Measurements from ENCODE around the gene PZP. TPM values are rescaled to one million over a fixed set of nuclear protein-coding genes. Genes with fewer than 3 reads are reported as not detected.

Gene PZP
- total RNA-seq (not detected in 2 replicates), polyA plus RNA-seq (not detected in 2 replicates), polyA minus RNA-seq (not detected in 2 replicates)
- not detected for total RNA-seq (2013)

GRCh38 chr12:9208229-9208628 is at the start of gene PZP:
Gene PZP (minus strand): TSS chr12:9208395. CDS start chr12:9208341, 54 bp downstream.
- Histone ChIP-seq H3K9ac (ENCODE audit: low read length) (no peak within 1 kb of the TSS), H3K27ac (ENCODE audit: low read length in 2 of 2) (no peak within 1 kb of the TSS), H3K9me3 (ENCODE audit: control extremely low read depth in 1 of 3, control insufficient read depth in 2 of 3, insufficient read depth in 1 of 3, low read length in 2 of 3) (no peaks in the 10 kb centered on the region), H3K27me3 (replicated peaks in 1 of 4; ENCODE audit: control extremely low read depth in 1 of 4, control insufficient read depth in 3 of 4, insufficient read depth in 4 of 4, low read length in 3 of 4) (no peaks in the 10 kb centered on the region), H3K79me2 (ENCODE audit: control insufficient read depth, insufficient read depth, low read length) (no peaks in the 10 kb centered on the region), H3K36me3 (replicated peaks in 1 of 2; ENCODE audit: control extremely low read depth in 1 of 2, control insufficient read depth in 1 of 2, extremely low read depth in 1 of 2, insufficient read depth in 2 of 2, low read length in 1 of 2) (no peaks in the 10 kb centered on the region), H3K4me1 (ENCODE audit: control insufficient read depth in 2 of 2, insufficient read depth in 2 of 2, low read length in 2 of 2) (no peaks in the 10 kb centered on the region), H3K4me3 (ENCODE audit: control extremely low read depth in 1 of 5, extremely low read depth in 1 of 5, insufficient read depth in 1 of 5, low read depth in 2 of 5, low read length in 4 of 5) (no peak within 1 kb of the TSS), H4K20me1 (ENCODE audit: control insufficient read depth, insufficient read depth, low read length, poor library complexity, severe bottlenecking) (no peaks in the 10 kb centered on the region), H3K4me2 (replicated peaks; ENCODE audit: low read depth, low read length, poor library complexity, severe bottlenecking) (no peak within 1 kb of the TSS), H2AFZ (ENCODE audit: insufficient read depth, low read depth, low read length, poor library complexity, severe bottlenecking) (no peak within 1 kb of the TSS)
- WGBS (ENCODE audit: insufficient coverage): 80% methylated on average over 2 of the region's 3 CpGs
- ChIA-PET CTCF (no interaction called here), POLR2A (no interaction called here)
- Mint-ChIP-seq H3K4me3 (no peak within 1 kb of the TSS), H3K27me3 (no peaks in the 10 kb centered on the region), H3K4me1 (no peaks in the 10 kb centered on the region), H3K9me3 (ENCODE audit: insufficient read depth) (no peaks in the 10 kb centered on the region), H3K27ac (no peak within 1 kb of the TSS)
- TF ChIP-seq CTCF (IDR thresholded peaks at IDR 0.05): no peak
- no peak for TF ChIP-seq EZH2 (IDR thresholded peaks at IDR 0.05; ENCODE audit: borderline replicate concordance, insufficient read depth, low read depth, low read length, poor library complexity, severe bottlenecking)
- DNase-seq: no peak
- ATAC-seq (ENCODE audit: low read depth): no peak
- intact Hi-C loops (cut with micrococcal nuclease): no loop called here

GRCh38 chr12:9256758-9257405 is 48.7 kb upstream of the PZP start:
- POLR2A ChIA-PET: no interaction called here
- H3K27ac Mint-ChIP-seq: no peak overlapping the region
- no peak overlapping the region for H3K4me3 Mint-ChIP-seq
- H3K4me2 ChIP-seq (replicated peaks; ENCODE audit: low read depth, low read length, poor library complexity, severe bottlenecking): no peak overlapping the region
- ATAC-seq (ENCODE audit: low read depth): no peak
- DNase-seq: no peak
- TF ChIP-seq CTCF (IDR thresholded peaks at IDR 0.05): no peak
- TF ChIP-seq EZH2 (IDR thresholded peaks at IDR 0.05; ENCODE audit: borderline replicate concordance, insufficient read depth, low read depth, low read length, poor library complexity, severe bottlenecking): no peak
- CTCF ChIA-PET: no interaction called here
- intact Hi-C loops (cut with micrococcal nuclease): no loop called here
- H4K20me1 ChIP-seq (ENCODE audit: control insufficient read depth, insufficient read depth, low read length, poor library complexity, severe bottlenecking): no peaks in the 10 kb centered on the region
- no peaks in the 10 kb centered on the region for H3K9me3 Mint-ChIP-seq (ENCODE audit: insufficient read depth)
- H3K27me3 Mint-ChIP-seq: peaks cover 23% of the 10 kb centered on the region
- no peaks in the 10 kb centered on the region for H3K79me2 ChIP-seq (ENCODE audit: control insufficient read depth, insufficient read depth, low read length)
- H3K27ac ChIP-seq (ENCODE audit: low read length in 2 of 2): no peak overlapping the region
- no peaks in the 10 kb centered on the region for H3K4me1 Mint-ChIP-seq
- H3K9ac ChIP-seq (ENCODE audit: low read length): no peak overlapping the region
- H3K9me3 ChIP-seq (ENCODE audit: control extremely low read depth in 1 of 3, control insufficient read depth in 2 of 3, insufficient read depth in 1 of 3, low read length in 2 of 3): no peaks in the 10 kb centered on the region
- no peak overlapping the region for H3K4me3 ChIP-seq (ENCODE audit: control extremely low read depth in 1 of 5, extremely low read depth in 1 of 5, insufficient read depth in 1 of 5, low read depth in 2 of 5, low read length in 4 of 5)
- no peaks in the 10 kb centered on the region for H3K27me3 ChIP-seq (replicated peaks in 1 of 4; ENCODE audit: control extremely low read depth in 1 of 4, control insufficient read depth in 3 of 4, insufficient read depth in 4 of 4, low read length in 3 of 4)
- WGBS (ENCODE audit: insufficient coverage): no CpG with 5 or more reads among the region's 1 CpG
- H3K4me1 ChIP-seq (ENCODE audit: control insufficient read depth in 2 of 2, insufficient read depth in 2 of 2, low read length in 2 of 2): no peaks in the 10 kb centered on the region
- no peaks in the 10 kb centered on the region for H3K36me3 ChIP-seq (replicated peaks in 1 of 2; ENCODE audit: control extremely low read depth in 1 of 2, control insufficient read depth in 1 of 2, extremely low read depth in 1 of 2, insufficient read depth in 2 of 2, low read length in 1 of 2)
- H2AFZ ChIP-seq (ENCODE audit: insufficient read depth, low read depth, low read length, poor library complexity, severe bottlenecking): no peak overlapping the region

Measured in B cell (primary cell).